Measurements from ENCODE around the gene AXIN1. TPM values are rescaled to one million over a fixed set of nuclear protein-coding genes. Genes with fewer than 3 reads are reported as not detected.
"Not testable (repeated sequence)": the region's sequence is repeated elsewhere in the genome, so short reads cannot be mapped to it uniquely, and the experiment has no call there.

The AXIN1 gene
- total and polyA plus RNA-seq, 2 of the 8 experiments (the other 6 are each of a cell fraction or from before 2014, with no cell fraction given) = 12.5 to 41.9 TPM

GRCh38 chr16:258091-258490, 94.4 kb downstream of the AXIN1 start:
- WGBS, 2 experiments (ENCODE audit: extremely low coverage in 1 of 2, insufficient coverage in 1 of 2, insufficient read length in 1 of 2, insufficient replicate concordance in 2 of 2, low coverage in 1 of 2, low lambda C conversion rate in 2 of 2, missing lambda C conversion rate in 1 of 2) = 94% methylated on average over 8 of the region's 13 CpGs; no CpG with 5 or more reads in 1 of the 2 experiments
- peaks cover 7 to 18% (median 9%) of the 10 kb centered on the region in 4 experiments; a peak in 6 of 8 replicates for H3K36me3 ChIP-seq (ENCODE audit: control insufficient read depth in 2 of 4, insufficient read depth in 4 of 4, low read length in 3 of 4)

More at GRCh38 chr16:258091-258490, 94.4 kb downstream of the AXIN1 start:
- H4K5ac ChIP-seq (ENCODE audit: insufficient read length, low read depth, low read length); H2BK5ac ChIP-seq (ENCODE audit: low read depth, low read length); H3K79me2 ChIP-seq (ENCODE audit: control insufficient read depth in 1 of 2, insufficient read depth in 2 of 2, low read length in 2 of 2); H3K4ac ChIP-seq (replicated peaks; ENCODE audit: insufficient read length, low read depth, low read length); H3K4me2 ChIP-seq (ENCODE audit: insufficient read depth in 1 of 2, low read depth in 2 of 2, low read length in 2 of 2); H4K91ac ChIP-seq (replicated peaks; ENCODE audit: insufficient read length, low read length); H3K27ac ChIP-seq (ENCODE audit: low read depth, low read length); H3K9me3 ChIP-seq (ENCODE audit: insufficient read depth in 2 of 2, low read depth in 1 of 2, low read length in 1 of 2); H3K56ac ChIP-seq (replicated peaks; ENCODE audit: insufficient read length, low read depth, low read length); H3K23ac ChIP-seq (ENCODE audit: insufficient read length); H3K79me1 ChIP-seq (ENCODE audit: low read depth, low read length); FAIRE-seq; H2BK120ac ChIP-seq (replicated peaks; ENCODE audit: low read depth, low read length); H3K4me1 ChIP-seq (replicated peaks in 1 of 4; ENCODE audit: control insufficient read depth in 3 of 4, insufficient read depth in 4 of 4, low read length in 3 of 4); H2BK12ac ChIP-seq (ENCODE audit: low read depth, low read length); H2BK20ac ChIP-seq (ENCODE audit: low read length); H3K18ac ChIP-seq (ENCODE audit: extremely low read depth, low read length); H3K4me3 ChIP-seq (ENCODE audit: extremely low read depth in 1 of 4, insufficient read depth in 2 of 4, low read depth in 3 of 4, low read length in 4 of 4); H4K8ac ChIP-seq (ENCODE audit: extremely low read depth, insufficient read depth, low read length); H3K9ac ChIP-seq (replicated peaks in 1 of 4; ENCODE audit: extremely low read depth in 1 of 4, low read depth in 3 of 4, low read length in 3 of 4); H2AFZ ChIP-seq (ENCODE audit: low read length); H3K23me2 ChIP-seq (ENCODE audit: low read depth, low read length); CTCF ChIA-PET (ENCODE audit: partially characterized antibody); H3K14ac ChIP-seq (ENCODE audit: insufficient read length); H2BK15ac ChIP-seq (ENCODE audit: low read length); H3K27me3 ChIP-seq (replicated peaks in 1 of 4; ENCODE audit: control insufficient read depth in 3 of 4, extremely low read depth in 1 of 4, insufficient read depth in 3 of 4, low read length in 3 of 4); H2AK5ac ChIP-seq (ENCODE audit: low read depth, low read length); DNase-seq (ENCODE audit: low read depth in 1 of 2, low spot score in 2 of 2): not testable (repeated sequence)
- POLR2A ChIA-PET (ENCODE audit: partially characterized antibody) = interaction anchor here (0.6 kb wide), 1 partner anchor 17 kb away, joined by 3 read pairs; no protein-coding TSS in a partner anchor
- H4K20me1 ChIP-seq (replicated peaks in 1 of 2; ENCODE audit: control insufficient read depth in 1 of 2, insufficient read depth in 2 of 2, low read length in 2 of 2) = peaks cover 0 to 12% of the 10 kb centered on the region in 2 experiments
